Activated CD8-positive, alpha-beta T cell treated with anti-CD3 and anti-CD28 coated beads for 36 hours (primary cell): Measurements from ENCODE around the gene SMAD2. TPM values are rescaled to one million over a fixed set of nuclear protein-coding genes. Genes with fewer than 3 reads are reported as not detected.

Source experiments
- ATAC-seq: fragments of 200-7000 bp; cut with Tn5 transposase; one replicate; pipeline ENCODE4 v1.10.0; 2021; ENCODE audit warnings: mild to moderate bottlenecking, moderate library complexity
- CTCF ChIA-PET: fragments of 350-600 bp; sonication (Branson Sonifier 250); formaldehyde crosslinking; loops from one replicate; lab custom pipeline; 2021; ENCODE audit warnings: antibody characterized with exemption; lab: Charles Lee
- POLR2A ChIA-PET: fragments of 350-600 bp; sonication (Branson Sonifier 250); formaldehyde crosslinking; loops from one replicate; lab custom pipeline; 2021; ENCODE audit warnings: antibody characterized with exemption; lab: Charles Lee
- DNase-seq: peaks from one replicate; pipeline ENCODE4 v3.0.0-alpha.2; 2020
- H3K27ac Mint-ChIP-seq: one replicate; pipeline ENCODE4 v1.8.0; 2021; ENCODE audit warnings: mild to moderate bottlenecking, mixed read lengths
- H3K27me3 Mint-ChIP-seq: one replicate; pipeline ENCODE4 v1.8.0; 2021; ENCODE audit warnings: mixed read lengths
- H3K36me3 Mint-ChIP-seq: one replicate; pipeline ENCODE4 v1.8.0; 2021; ENCODE audit warnings: low read depth, mixed read lengths
- H3K4me1 Mint-ChIP-seq: one replicate; pipeline ENCODE4 v1.8.0; 2021; ENCODE audit warnings: low read depth, mixed read lengths
- H3K4me3 Mint-ChIP-seq: one replicate; pipeline ENCODE4 v1.8.0; 2021; ENCODE audit warnings: mild to moderate bottlenecking, moderate library complexity, mixed read lengths
- H3K9me3 Mint-ChIP-seq: one replicate; pipeline ENCODE4 v1.8.0; 2021; ENCODE audit warnings: mixed read lengths
- CTCF ChIP-seq: fragments of 200-600 bp; IDR thresholded peaks from one replicate; pipeline ENCODE4 v1.8.0; 2022; ENCODE audit warnings: antibody characterized with exemption, mild to moderate bottlenecking
- intact Hi-C: fragments of 100-400 bp; cut with micrococcal nuclease; formaldehyde crosslinking; loops from one replicate; pipeline ENCODE4 v1.10.0; 2022
- total RNA-seq, 2 experiments: library from RNA; stranded (reverse); gene quantifications; one replicate each; pipeline ENCODE4 v1.2.3, GENCODE V29; 2021

The SMAD2 gene
- total RNA-seq, 2 experiments from 2014 or later = 141 to 142 TPM

- intact Hi-C loops = no loop called here
- peaks cover 31% of the 10 kb centered on the region for H3K36me3 Mint-ChIP-seq
- no peak overlapping the region for H3K27ac Mint-ChIP-seq
- no peaks in the 10 kb centered on the region for H3K4me1 Mint-ChIP-seq
- CTCF ChIA-PET = interaction anchor here (1.2 to 2.1 kb wide), 2 partner anchors 14 to 24 kb away, joined by 3 to 4 read pairs; no protein-coding TSS in a partner anchor
- no peak for TF ChIP-seq CTCF
- POLR2A ChIA-PET = interaction anchor here (0.6 kb wide), 1 partner anchor 60 kb away, joined by 4 read pairs; no protein-coding TSS in a partner anchor
- DNase-seq (no peak), ATAC-seq (no peak)
- no peak overlapping the region for H3K4me3 Mint-ChIP-seq
- no peaks in the 10 kb centered on the region for H3K27me3 Mint-ChIP-seq
- H3K9me3 Mint-ChIP-seq = no peaks in the 10 kb centered on the region
Observed at GRCh38 chr18:47847635-47848034, 82.8 kb downstream of the SMAD2 start.

GRCh38 chr18:47846431-47846830 is 84.0 kb downstream of the SMAD2 start:
- no peaks in the 10 kb centered on the region for H3K4me1 Mint-ChIP-seq
- H3K27ac Mint-ChIP-seq = no peak overlapping the region
- no peak for TF ChIP-seq CTCF
- peaks cover 39% of the 10 kb centered on the region for H3K36me3 Mint-ChIP-seq
- no peaks in the 10 kb centered on the region for H3K9me3 Mint-ChIP-seq
- intact Hi-C loops = no loop called here
- CTCF ChIA-PET = no interaction called here
- POLR2A ChIA-PET = no interaction called here
- H3K27me3 Mint-ChIP-seq = no peaks in the 10 kb centered on the region
- ATAC-seq (no peak), DNase-seq (no peak)
- no peak overlapping the region for H3K4me3 Mint-ChIP-seq

GRCh38 chr18:47844828-47845498 is 85.5 kb downstream of the SMAD2 start:
- ATAC-seq (no peak), DNase-seq (no peak)
- ChIA-PET POLR2A (no interaction called here), CTCF (no interaction called here)
- no peak for TF ChIP-seq CTCF
- intact Hi-C loops = no loop called here
- H3K4me1 Mint-ChIP-seq = no peaks in the 10 kb centered on the region
- peaks cover 45% of the 10 kb centered on the region for H3K36me3 Mint-ChIP-seq
- H3K4me3 Mint-ChIP-seq = no peak overlapping the region
- no peak overlapping the region for H3K27ac Mint-ChIP-seq
- H3K9me3 Mint-ChIP-seq = no peaks in the 10 kb centered on the region
- no peaks in the 10 kb centered on the region for H3K27me3 Mint-ChIP-seq

GRCh38 chr18:47842836-47843235 is 87.6 kb downstream of the SMAD2 start:
- ATAC-seq = no peak
- intact Hi-C loops = no loop called here
- TF ChIP-seq CTCF = no peak
- Mint-ChIP-seq H3K4me3 (no peak overlapping the region), H3K27me3 (no peaks in the 10 kb centered on the region), H3K36me3 (peaks cover 54% of the 10 kb centered on the region), H3K9me3 (no peaks in the 10 kb centered on the region), H3K27ac (no peak overlapping the region), H3K4me1 (no peaks in the 10 kb centered on the region)
- no peak for DNase-seq
- CTCF ChIA-PET = no interaction called here
- POLR2A ChIA-PET = no interaction called here

- H3K4me1 Mint-ChIP-seq = no peaks in the 10 kb centered on the region
- no peak overlapping the region for H3K27ac Mint-ChIP-seq
- peaks cover 52% of the 10 kb centered on the region for H3K36me3 Mint-ChIP-seq
- no peaks in the 10 kb centered on the region for H3K27me3 Mint-ChIP-seq
- ChIA-PET CTCF (interaction anchor here (1.0 kb wide), 1 partner anchor 58 kb away, joined by 3 read pairs; no protein-coding TSS in a partner anchor), POLR2A (no interaction called here)
- H3K4me3 Mint-ChIP-seq = no peak overlapping the region
- no peak for ATAC-seq
- intact Hi-C loops = no loop called here
- DNase-seq = no peak
- no peak for TF ChIP-seq CTCF
- no peaks in the 10 kb centered on the region for H3K9me3 Mint-ChIP-seq
Observed at GRCh38 chr18:47838396-47838795, 92.1 kb downstream of the SMAD2 start.
